ENCODE data around the gene ZNF358.
A peak's percentile ranks its signal among the peaks of the same experiment; 100 is the strongest.

Gene ZNF358

DNA sequence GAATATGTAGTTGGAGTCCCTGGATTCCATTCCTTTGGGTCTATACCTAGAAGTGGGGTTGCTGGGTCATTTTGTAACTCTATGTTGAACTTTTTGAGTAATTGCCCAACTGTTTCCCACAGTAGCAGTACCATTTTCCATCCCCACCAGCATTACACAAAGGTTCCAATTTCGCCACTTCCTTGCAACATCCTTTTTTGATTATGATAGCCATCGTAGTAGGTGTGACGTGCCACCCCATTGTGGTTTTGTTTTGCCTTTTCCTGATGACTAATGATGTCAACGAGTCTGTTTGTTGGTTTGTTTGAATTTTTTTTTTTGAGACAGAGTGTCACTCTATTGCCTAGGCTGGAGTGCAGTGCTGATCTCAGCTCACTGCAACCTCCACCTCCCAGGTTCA is 23.8 kb upstream of the ZNF358 start:
- DNase-seq: peak; percentile 59 to 69

DNA sequence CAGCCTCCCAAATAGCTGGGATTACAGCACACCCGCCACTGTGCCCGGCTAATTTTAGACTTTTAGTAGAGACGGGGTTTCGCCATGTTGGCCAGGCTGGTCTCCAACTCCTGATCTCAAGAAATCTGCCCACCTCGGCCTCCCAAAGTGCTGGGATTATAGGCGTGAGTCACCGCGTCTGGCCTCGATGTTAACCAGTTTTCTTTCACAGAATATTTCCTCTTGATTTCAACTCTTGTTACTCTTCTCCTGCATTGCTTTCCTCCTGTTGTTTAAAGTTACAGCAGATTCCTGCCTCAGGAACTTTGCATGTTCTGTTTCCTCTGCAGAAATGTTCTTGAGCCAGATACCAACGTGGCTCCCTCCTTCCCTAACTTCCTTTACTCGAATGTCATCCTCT is 23.3 kb upstream of the ZNF358 start:
- no peak for DNase-seq

DNA sequence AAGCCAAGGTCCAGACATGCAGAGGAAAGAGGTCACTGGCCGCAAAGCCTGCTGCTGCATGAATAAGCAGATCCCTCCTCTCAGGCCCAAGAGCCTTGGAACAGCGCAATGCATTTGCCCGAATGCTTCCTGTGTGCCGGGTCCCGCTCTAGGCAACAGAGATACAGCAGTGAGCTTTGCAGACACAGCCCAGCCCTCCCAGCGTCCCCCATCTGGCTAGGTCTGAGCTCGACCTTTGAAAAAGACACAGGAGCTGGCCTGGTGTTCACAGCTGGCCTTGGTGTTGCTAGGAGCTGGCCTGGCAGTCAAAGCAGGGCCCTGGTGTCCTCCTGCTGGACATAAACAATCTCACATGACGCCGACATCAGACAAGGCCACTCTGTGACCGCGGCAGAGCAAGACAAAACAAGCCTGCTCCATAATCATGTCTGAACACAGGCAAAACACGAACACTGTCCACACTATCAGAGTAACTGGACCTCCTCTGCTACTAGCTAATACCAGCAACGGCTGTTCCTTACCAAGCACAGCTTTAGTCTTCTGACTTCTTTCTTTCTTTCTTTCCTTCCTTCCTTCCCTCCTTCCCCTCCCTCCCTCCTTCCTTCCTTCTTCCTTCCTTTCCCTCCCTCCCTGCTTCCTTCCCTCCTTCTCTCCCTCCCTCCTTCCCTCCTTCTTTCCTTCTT is 21.3 kb upstream of the ZNF358 start:
- DNase-seq: no peak

DNA sequence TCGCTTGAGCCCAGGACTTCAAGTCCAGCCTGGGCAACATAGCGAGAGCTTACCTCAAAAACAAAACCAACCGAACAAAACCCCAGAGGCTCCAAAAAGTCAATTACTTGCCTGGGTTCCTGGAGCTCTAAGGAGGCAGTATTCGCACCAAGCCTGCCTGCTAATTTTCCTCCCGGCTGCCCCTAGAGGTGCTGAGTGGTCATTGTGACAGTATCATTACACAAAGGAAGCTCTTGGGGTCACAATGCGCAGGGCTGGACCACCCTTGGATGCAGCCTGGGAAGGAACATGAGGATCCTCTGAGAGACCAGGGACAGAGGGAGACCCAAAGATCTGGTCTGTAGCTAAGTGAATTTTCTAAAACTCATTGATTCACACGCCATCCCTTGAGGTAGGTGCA is 18.6 kb upstream of the ZNF358 start:
- DNase-seq: peak in 1 of 2 experiments; percentile 21

DNA sequence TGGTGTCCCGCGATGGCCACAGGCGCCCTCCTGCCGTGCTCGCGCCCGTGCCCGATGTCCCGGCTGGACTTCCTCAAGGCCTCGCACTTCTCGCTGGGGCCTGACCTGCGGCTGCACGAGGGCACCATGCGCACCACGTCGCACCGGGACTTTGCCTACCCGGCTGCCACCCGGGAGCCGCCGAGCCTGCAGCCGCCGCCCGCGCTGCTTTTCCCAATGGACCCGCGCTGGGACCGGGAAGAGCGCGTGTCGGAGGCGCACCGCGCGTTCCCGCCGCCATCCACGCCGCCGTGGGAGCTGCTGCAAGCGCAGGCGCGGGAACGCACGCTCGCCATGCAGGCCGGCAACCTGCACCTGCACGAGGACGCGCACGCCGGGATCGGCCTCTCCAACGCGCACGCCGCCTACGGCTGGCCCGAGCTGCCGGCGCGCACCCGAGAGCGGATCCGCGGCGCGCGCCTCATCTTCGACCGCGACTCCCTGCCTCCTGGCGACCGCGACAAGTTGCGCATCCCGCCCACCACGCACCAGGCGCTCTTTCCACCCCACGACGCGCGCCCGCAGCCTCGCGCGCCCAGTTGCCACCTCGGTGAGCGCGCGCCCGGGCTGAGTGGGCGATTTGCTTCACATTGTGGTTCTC is 15.0 kb upstream of the ZNF358 start:
- peak; percentile 69 to 72 for DNase-seq

DNA sequence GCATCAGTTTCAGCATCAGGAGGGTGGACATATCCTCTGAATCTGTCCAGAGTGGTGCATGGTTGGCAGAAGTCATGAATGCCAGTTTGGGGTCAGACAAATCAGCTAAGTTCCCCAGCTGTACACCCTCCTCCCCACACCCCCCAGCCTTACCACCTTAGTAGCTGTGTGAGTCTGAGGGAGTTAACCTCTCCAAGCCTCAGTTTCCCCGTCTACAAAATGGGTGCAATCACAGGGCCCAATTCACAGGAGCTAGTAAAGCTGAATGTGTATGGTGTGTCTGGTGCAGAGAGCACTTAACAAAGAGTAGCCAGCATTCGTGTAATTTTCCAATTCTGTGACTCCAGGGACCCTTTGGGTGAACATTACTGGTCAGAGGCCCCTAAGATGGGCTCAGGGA is 13.4 kb upstream of the ZNF358 start:
- DNase-seq: no peak

DNA sequence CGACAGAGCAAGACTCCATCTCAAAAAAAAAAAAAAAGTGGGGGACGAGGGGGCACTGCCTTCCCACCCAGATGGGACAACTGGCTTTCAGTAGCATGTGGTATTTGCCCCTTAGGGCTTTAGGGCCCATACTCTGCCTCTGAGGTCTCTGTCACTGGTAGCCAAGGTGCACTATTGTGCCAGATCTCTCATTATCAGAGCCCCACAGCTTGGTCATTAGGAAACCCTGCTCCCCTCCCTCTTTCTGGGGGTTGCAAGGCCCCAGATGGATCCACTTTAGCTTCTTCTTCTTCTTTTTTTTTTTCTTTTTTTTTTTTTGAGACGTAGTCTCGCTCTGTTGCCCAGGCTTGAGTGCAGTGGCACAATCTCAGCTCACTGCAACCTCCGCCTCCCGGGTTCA is 11.2 kb upstream of the ZNF358 start:
- DNase-seq: no peak

DNA sequence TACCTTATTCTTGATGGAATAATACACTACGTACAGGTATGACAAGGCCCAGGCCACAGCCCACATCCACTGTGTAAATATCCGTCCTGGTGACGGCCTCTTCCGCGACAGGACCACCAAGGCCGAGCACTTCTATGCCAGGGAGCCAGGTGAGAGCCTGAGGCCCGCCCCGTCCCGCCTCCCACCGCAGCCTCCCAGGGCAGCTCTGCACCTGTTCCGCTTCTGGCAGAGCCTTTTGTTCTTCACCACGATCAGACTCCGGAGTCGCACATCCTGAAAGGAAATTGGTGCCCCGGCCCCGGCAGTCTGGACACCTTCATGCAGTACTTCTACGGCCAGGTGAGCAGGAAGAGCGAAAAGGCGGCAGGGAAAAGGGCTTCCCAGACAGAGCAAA is 10.6 kb upstream of the ZNF358 start:
- no peak for DNase-seq

DNA sequence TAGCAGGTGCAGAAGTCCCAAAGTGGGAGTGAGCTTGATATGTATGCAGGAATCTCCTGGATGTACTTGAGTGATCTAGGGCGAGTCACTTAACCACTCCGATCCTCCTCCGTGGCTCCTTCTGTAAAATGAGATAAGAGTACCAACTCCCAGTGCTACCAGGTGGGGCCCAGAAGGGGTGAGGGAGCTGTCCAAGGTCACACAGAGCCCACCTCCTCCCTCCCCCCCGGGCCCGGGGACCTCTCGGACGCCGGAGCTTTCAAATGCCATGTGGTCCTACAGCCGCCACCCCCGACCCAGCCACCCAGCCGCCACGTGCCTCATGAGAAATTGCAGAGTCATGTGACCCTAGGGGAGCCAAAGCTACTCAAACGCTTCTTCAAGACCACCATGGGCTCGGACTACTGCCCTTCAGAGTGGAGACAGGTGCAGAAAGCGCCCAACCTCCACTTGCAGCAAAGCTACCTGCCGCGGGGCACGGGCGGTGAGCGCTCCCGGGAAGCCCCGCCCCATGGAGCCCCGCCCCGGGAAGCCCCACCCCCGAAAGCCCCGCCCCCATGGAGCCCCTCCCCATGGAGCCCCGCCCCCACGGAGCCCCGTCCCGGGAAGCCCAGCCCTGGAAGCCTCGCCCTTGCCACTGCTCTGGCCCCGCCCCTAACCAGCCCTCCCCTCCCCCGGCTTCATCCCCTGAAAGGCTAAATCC is 10.1 kb upstream of the ZNF358 start:
- DNase-seq: peak in 1 of 2 experiments; percentile 34

DNA sequence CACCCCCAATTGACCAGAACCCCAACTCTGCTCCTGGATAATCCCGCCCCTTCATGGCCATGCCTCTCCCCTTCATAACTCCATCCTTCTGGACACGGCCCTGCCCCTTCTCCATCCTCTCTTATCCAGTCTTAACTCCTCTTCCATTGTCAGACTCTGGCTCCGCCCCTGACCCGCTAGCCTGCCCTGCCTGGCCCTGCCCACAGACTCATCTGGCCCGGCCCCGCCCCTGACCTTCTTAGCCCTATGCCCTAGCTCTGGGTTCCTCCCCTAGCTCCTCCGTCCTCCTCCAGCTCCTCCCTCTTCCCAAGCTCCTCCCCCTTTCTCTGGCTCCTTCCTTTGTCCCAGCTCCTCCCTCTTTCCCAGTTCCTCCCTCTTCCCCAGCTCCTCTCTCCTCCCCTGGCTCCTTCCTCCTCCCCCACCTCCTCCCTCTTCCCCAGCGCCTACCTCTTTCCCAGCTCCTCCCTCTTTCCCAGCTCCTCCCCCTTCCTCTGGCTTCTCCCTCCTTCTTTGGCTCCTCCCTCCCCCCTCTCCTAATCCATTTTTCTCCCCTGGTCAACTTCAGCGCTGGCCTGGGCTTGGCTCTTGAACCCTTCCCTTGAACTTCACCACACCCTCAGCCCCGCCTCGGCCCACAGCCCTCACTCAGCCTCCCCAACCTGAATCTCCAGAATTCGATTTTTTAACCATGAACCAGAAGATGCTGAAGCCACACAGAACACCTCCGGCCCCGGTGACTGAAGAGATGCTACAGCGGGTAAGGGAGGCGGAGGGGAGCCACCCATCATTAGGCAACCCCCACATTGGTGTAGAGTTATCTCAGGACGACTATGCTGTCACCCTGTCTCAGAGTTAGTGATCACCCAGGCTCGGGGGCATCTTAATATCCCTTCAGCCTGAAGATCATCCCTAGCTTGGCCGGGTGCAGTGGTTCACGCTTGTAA is 9.2 kb upstream of the ZNF358 start:
- DNase-seq: peak; percentile 61 to 69

DNA sequence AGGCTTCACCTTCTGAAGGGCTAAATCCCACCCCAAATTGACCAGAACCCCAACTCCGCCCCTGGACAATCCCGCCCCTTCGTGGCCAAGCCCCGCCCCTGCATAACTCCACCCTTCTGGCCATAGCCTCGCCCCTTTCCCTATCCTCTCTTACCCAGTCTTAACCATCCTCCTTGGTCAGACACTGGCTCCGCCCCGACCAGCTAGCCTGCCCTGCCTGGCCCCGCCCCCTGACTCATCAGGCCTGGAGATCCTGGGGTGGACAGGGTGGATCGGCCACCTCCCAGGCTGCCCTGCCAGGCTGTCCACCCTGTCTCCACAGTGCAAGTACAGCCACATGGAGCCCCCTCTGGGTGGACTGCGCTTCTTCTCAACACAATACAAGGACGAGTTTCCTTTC is 8.0 kb upstream of the ZNF358 start:
- peak; percentile 24 to 44 for DNase-seq

DNA sequence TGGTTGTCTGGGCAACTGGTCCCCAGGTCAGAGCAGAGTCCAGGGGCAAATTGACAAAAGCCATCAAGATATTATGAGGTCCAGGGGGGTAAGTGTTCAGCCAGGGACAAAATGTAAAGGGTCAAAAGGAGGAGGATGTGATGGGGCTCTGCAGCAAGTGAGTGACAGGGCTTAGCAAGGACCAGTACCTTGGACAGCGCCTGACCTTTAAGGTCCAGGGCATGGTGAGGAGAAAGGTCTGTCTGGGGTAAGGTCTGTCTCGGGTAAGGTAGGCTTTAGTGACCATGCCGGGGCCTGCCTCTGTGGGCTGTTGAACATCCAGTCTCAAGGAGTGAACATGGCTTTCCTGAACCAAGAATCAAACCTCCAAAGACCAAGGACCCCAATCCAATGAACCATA is 6.3 kb upstream of the ZNF358 start:
- DNase-seq: no peak

DNA sequence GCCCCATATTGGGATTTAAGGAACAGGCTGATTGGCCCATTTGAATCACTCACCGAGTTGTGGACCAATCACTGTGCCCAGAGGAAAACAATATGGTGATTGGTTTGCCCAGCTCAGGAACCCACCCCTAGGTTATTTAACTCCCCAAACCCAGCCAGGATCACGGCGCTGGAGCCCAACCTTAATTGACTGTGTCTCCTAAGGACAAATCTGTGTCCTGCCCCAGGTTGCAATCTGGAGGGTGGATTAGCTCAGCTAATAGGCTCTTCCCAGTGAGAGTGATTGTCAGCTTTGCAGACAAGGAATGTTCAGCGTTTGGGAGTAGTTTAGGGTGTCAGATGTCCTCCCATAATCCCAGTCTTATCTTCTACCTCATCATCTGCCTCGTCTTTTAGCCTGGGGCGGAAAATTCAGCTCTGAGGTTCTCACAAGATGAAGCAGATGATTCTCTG is 3.5 kb upstream of the ZNF358 start:
- DNase-seq: no peak

DNA sequence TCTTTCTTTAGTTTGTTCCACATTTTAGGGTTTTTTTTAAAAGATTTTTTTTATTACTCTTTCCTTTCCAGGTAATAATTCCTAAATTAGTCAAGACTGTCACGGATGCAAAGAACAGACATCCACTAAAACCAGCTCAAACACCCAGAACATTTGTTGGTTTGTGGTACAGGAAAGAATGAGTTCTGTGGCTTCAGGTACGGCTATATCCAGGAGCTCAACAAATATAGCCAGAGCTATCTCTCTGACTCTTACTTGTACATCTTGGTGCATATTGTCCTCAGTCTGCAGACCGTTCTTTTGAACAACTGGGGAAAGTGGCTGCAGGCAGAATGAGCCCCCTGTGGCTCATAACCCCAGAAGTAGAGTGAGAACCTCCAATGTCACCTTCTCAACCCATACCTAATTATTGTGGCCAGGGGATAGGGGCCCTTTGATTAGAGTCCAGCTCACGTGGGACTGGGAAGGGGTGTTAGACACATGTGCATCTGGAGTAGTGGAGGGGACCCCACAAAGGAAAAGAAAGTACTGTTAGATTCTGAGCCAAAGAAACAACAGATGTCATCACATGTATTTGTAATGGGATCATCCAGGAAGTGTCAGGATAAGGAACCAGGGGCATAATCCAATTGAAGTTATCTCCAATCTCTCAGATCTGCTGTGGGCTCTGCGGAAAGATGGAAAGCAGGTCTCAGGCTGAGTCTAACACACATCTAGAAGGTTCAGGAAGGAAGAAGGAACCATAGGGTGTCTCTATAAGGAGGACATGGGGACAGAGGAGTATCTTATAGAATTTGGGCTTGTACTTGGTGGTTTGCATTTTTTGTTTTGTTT is 1.9 kb upstream of the ZNF358 start:
- DNase-seq: no peak

DNA sequence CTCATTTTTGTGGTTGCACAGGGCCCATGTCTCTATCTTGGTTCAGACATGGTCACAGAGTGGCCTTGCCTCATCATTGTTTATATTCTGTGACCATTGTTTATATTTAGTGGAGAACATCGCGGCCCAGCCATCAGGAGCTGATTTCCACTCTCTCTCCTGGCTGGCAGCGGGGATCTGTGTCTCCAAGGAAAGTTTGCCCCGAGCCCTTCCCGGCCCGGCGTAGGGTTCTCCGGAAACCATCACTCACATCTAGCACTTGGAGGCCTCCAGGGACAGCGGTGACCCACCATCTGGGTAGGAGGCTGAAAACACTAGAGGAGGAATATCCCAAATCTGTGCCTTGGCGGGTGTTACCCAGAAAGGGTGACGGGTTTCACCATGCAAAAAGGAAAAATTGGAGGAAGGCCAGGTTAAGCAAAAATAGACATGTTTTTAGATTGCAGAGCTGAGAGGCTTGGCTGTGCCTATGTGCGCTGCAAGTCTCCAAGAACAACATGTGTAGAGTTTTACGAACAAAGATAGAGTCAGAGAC is 726 bp upstream of the ZNF358 start:
- DNase-seq: no peak

DNA sequence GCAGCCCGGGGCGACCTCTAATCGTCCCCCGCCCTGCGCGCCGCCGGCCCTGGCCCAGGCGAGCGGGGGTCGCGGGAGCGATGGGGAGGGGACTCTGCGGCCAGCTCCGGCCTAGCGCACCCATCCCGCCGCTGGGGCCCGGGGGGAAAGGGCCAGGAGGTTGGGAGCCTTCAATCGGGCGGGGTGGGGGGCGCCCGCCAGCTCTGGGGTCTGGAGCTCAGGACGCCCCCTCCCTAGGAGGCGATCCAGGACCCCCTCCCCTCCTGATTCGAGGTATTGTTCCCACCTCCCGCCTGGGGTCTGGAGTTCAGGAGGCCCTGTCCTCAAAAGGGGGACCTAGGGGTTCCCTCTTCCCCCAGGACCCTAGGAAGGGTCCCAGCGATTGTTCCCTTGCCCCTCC is 430 bp downstream of the ZNF358 start:
- no peak for DNase-seq

DNA sequence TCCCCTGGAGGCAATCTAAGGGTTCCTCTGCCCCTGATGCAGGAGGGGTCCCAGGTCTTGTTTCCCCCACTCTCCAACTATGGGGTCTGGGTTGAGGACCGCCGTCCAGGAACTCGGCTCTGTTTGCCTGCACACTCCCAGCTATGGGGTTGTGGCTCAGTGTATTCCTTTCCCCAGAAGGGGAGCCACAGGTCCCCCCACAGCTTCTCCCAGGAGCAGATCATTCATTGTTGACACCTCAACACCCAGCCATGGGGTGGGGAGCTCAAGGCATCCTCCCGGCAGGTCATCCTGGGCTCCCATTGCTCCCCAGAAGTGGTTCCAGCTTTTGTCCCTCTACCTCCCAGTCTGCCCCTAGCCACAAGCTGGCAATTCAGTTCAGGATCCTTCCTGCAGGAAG is 975 bp downstream of the ZNF358 start:
- DNase-seq: no peak

DNA sequence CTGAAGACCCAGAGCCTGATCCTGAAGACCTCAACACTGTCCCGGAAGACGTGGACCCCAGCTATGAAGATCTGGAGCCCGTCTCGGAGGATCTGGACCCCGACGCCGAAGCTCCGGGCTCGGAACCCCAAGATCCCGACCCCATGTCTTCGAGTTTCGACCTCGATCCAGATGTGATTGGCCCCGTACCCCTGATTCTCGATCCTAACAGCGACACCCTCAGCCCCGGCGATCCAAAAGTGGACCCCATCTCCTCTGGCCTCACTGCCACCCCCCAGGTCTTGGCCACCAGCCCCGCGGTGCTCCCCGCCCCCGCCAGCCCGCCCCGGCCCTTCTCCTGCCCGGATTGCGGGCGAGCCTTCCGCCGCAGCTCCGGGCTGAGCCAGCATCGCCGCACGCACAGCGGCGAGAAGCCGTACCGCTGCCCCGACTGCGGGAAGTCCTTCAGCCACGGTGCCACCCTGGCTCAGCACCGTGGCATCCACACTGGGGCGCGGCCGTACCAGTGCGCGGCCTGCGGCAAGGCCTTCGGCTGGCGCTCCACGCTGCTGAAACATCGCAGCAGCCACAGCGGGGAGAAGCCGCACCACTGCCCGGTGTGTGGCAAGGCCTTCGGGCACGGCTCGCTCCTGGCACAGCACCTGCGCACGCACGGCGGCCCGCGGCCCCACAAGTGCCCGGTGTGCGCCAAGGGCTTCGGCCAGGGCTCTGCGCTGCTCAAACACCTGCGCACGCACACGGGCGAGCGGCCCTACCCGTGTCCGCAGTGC is 3.6 kb downstream of the ZNF358 start:
- no peak for DNase-seq

DNA sequence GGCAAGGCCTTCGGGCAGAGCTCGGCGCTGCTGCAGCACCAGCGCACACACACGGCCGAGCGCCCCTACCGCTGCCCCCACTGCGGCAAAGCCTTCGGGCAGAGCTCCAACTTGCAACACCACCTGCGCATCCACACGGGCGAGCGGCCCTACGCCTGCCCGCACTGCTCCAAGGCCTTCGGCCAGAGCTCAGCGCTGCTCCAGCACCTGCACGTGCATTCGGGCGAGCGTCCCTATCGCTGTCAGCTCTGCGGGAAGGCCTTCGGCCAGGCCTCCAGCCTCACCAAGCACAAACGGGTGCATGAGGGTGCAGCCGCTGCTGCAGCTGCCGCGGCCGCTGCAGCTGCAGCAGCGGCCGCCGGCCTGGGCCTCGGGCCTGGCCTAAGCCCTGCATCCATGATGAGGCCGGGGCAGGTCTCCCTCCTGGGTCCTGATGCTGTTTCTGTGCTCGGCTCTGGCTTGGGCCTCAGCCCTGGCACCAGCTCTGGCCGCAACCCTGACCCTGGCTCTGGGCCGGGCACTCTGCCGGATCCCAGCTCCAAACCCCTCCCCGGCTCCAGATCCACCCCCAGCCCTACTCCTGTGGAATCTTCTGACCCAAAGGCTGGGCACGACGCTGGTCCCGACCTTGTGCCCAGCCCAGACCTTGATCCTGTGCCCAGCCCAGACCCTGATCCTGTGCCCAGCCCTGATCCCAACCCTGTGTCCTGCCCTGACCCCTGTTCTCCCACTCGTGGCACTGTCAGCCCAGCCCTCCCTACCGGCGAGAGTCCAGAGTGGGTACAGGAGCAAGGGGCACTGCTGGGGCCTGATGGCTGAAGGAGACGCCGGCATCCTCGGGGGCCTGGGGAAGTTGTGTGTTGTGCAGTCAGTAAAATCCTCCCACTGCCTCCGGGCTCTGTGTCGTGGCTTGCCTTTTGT is 4.5 kb downstream of the ZNF358 start:
- DNase-seq: no peak

DNA sequence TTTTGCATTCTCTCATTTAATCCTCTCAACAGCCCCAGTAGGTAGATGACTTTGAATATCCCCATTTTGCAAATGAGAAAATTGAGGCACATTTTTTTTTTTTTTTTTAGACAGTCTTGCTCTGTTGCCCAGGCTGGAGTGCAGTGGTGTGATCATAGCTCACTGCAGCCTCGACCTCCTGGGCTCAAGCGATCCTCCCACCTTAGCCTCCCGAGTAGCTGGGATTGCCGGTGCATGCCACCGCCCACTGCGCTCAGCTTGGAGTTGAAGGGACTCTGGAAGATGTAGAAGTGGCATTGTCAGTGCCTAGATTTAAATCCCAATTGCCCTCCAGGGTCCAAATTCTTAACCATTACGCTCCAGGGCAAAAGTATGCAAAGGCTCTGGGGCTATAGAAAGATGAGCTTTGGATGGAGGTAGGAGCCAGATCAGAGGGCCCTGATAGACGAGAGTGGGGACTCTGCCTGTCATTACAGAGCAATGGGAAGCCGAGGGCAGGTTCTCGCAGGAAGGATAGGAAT is 5.7 kb downstream of the ZNF358 start:
- no peak for DNase-seq

Data from activated CD4-positive, alpha-beta T cell treated with anti-CD3 and anti-CD28 coated beads, Interleukin-2, amount 50 U/mL, for 48 hours (primary cell).